Cardiac fibroblast (primary cell): ENCODE data around the gene DPM3.
"Not testable (repeated sequence)": the region's sequence is repeated elsewhere in the genome, so short reads cannot be mapped to it uniquely, and the experiment has no call there.

Experiments used
- DNase-seq, 2 donors: peaks; one replicate each; pipeline versions ENCODE4 v3.0.0 to v3.0.0-alpha.2; 2010; ENCODE audit warnings: low read depth in 2 of 2
- H3K4me3 ChIP-seq, 2 donors: replicated peaks in 1 of 2; 1 replicate in 1 of 2; 2 replicates in 1 of 2; pipeline ENCODE4 v1.5.1; 2011; ENCODE audit warnings: low read depth in 2 of 2, low read length in 2 of 2, mild to moderate bottlenecking in 2 of 2, moderate library complexity in 1 of 2
- TF ChIP-seq, protein P1 (sequence below): IDR thresholded peaks from one replicate; pipeline ENCODE4 v1.5.1; 2011; ENCODE audit warnings: low read depth, mild to moderate bottlenecking, low read length, inconsistent platforms

The DPM3 gene

DNA sequence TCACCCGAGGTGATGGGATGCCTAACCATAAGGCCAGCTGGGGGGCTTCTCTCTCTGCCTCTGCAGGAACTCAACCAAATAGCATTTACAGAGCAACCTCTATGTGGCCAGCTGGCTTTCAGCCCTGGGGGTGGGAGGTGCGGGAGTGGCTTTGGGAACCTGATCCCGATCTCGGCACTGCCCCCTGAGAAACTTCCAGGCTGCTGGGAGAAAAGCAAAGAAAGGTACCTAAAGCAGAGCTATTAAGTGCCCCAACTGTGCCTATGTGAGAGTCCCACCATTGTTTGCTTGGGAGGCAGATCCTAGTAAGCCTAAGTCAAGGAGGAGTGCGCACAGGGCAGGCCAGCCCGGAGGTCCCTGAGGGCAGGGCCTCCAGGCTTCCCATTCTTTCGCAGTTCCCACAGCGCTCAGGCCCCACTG is 25.7 kb upstream of the DPM3 start:
- DNase-seq: no peak
- TF ChIP-seq, protein P1, sequence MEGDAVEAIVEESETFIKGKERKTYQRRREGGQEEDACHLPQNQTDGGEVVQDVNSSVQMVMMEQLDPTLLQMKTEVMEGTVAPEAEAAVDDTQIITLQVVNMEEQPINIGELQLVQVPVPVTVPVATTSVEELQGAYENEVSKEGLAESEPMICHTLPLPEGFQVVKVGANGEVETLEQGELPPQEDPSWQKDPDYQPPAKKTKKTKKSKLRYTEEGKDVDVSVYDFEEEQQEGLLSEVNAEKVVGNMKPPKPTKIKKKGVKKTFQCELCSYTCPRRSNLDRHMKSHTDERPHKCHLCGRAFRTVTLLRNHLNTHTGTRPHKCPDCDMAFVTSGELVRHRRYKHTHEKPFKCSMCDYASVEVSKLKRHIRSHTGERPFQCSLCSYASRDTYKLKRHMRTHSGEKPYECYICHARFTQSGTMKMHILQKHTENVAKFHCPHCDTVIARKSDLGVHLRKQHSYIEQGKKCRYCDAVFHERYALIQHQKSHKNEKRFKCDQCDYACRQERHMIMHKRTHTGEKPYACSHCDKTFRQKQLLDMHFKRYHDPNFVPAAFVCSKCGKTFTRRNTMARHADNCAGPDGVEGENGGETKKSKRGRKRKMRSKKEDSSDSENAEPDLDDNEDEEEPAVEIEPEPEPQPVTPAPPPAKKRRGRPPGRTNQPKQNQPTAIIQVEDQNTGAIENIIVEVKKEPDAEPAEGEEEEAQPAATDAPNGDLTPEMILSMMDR: no peak
- no peak overlapping the region for H3K4me3 ChIP-seq

DNA sequence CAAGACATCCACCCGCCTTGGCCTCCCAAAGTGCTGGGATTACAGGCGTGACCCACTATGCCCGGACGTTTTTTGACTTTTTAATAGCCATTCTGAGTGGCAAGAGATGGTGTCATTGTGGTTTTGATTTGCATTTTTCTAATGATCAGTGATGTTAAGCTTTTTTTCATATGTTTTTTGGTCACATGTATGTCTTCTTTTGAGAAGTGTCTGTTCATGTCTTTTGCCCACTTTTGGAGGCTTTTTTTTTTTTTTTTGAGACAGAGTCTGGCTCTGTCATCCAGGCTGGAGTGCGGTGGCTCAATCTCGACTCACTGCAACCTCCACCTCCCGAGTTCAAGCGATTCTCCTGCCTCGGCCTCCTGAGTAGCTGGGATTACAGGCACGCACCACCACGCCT is 24.3 kb upstream of the DPM3 start:
- not testable (repeated sequence) for DNase-seq, H3K4me3 ChIP-seq

DNA sequence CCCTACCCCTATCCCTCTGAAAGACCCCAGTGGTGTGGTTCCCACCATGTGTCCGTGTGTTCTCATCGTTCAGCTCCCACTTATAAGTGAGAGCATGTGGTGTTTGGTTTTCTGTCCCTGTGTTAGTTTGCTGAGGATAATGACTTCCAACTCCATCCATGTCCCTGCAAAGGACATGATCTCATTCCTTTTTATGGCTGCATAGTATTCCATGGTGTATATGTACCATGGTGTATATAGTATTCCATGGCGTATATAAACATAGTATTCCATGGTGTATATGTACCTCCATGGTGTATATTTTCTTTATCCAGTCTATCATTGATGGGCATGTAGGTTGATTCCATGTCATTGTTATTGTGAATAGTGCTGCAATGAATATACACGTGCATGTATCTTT is 23.5 kb upstream of the DPM3 start:
- not testable (repeated sequence) for DNase-seq, H3K4me3 ChIP-seq

DNA sequence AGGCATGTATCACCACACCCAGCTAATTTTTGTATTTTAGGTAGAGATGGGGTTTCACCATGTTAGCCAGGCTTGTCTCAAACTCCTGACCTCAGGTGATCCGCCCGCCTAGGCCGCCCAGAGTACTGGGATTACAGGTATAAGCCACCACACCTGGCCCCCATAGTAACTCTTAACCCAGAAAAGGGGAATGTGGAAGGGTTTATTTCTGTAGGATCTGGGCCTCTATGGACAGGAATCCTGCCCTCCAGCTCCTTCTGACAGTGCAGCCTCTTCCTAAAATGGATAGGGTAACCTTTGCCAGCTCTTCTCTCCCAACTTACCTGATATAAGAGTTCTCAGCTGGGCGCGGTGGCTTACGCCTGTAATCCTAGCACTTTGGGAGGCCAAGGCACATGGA is 22.3 kb upstream of the DPM3 start:
- H3K4me3 ChIP-seq, DNase-seq: not testable (repeated sequence)

DNA sequence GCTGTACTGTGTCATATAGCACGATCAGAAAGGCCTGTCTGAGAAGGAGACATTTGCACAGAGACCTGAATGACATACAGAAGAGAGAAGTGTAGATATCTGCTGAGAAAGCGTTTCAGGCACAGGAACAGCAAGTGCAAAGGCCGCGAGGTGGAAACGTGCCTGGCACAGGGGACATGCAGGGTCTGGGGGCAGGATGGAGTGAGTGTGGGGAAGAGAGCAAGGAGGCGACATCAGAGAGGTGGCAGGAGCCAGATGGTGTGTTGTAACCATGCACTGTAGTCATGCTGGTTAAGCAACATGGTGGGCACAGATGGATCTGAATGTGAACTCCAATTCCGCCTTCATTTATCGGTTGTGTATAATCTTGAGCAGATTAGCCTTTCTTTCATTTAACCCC is 19.8 kb upstream of the DPM3 start:
- TF ChIP-seq, protein P1: no peak
- no peak for DNase-seq
- H3K4me3 ChIP-seq: no peak overlapping the region

DNA sequence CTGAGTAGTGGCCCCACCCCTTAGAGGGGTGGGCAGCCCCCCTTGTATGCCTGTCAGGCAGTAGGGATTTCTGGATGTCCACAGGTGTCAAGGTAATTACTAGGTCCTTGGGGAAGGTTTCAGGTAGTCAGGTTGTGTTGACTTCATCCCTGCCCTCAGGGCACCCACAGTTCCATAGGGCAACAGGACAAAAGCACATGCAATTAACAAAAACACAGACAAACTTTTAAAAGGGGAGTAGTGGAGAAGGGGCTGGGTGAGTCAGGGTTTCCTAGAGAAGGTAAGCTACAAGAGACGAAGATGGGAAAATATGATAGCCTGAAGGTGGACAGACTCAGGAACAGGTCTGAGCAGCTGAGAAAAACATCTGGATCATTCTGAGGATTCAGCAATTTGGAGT is 18.7 kb upstream of the DPM3 start:
- no peak for DNase-seq
- no peak overlapping the region for H3K4me3 ChIP-seq
- TF ChIP-seq, protein P1: no peak

DNA sequence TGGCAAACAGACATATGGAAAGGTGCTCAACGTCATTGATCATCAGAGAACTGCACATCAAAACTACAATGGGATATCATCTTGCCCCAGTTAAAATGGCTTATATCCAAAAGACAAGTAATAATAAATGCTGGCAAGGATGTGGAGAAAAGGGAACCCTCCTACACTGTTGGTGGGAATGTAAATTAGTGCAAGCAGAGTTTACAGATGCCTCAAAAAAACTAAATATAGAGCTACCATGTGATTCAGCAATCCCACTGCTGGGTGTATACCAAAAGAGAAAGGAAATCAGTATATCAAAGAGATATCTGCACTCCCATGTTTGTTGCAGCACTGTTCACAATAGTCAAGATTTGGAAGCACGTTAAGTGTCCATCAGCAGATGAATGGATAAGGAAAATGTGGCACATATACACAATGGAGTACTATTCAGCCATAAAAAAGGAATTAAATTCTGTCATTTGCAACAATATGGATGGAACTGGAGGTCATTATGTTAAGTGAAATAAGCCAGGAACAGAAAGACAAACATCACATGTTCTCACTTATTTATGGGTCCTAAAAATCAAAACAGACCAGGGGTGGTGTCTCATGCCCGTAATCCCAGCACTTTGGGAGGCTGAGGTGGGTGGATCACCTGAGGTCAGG is 15.8 kb upstream of the DPM3 start:
- not testable (repeated sequence) for DNase-seq, H3K4me3 ChIP-seq

DNA sequence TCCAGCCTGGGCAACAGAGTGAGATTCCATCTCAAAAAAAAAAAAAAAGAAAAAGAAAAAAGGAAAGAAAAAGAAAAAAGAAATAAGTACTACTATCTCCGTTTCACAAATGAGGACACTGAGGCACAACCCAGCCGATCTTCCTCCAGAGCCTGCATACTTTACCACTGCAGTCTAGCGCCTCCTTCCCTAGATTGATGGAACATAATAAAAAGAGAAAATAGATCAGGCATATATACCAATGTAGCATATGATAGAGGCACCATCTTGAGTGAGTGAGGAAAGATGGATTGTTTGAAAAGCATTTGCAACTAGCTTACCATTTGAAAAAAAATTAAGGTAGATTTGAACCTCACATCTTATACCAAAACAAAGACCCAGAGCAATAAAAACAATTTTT is 5.2 kb upstream of the DPM3 start:
- TF ChIP-seq, protein P1: no peak
- no peak for DNase-seq
- no peak overlapping the region for H3K4me3 ChIP-seq

DNA sequence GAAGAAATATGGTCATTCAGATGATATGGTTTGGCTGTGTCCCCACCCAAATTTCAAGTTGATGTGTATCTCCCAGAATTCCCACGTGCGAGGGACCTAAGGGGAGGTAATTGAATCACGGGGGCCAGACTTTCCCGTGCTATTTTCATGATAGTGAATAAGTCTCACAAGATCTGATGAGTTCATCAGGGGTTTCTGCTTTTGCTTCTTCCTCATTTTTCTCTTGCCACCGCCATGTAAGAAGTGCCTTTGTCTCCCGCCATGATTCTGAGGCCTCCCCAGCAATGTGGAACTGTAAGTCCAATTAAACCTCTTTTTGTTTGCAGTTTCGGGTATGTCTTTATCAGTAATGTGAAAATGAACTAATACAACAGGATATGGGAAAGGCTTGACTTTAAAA is 1.4 kb upstream of the DPM3 start:
- DNase-seq: no peak
- no peak overlapping the region for H3K4me3 ChIP-seq
- TF ChIP-seq, protein P1: no peak
